OCI-LY1 (cell line): ENCODE results near the gene ZNF485.

Experiments
- EZH2 ChIP-seq: fragments of 200-600 bp; sonication (generic), shearing (Covaris generic); IDR thresholded peaks from 2 replicates; pipeline ENCODE4 v1.8.0; 2017; ENCODE audit warnings: borderline replicate concordance, mixed run types, mild to moderate bottlenecking, antibody characterized with exemption, low read length, moderate library complexity, mixed read lengths
- TF ChIP-seq, protein P1 (sequence below): fragments of 200-600 bp; sonication (generic), shearing (Covaris generic); IDR thresholded peaks from 2 replicates; pipeline ENCODE4 v1.5.1; 2017; ENCODE audit warnings: mild to moderate bottlenecking, antibody characterized with exemption, low read length, moderate library complexity, mixed read lengths

DNA sequence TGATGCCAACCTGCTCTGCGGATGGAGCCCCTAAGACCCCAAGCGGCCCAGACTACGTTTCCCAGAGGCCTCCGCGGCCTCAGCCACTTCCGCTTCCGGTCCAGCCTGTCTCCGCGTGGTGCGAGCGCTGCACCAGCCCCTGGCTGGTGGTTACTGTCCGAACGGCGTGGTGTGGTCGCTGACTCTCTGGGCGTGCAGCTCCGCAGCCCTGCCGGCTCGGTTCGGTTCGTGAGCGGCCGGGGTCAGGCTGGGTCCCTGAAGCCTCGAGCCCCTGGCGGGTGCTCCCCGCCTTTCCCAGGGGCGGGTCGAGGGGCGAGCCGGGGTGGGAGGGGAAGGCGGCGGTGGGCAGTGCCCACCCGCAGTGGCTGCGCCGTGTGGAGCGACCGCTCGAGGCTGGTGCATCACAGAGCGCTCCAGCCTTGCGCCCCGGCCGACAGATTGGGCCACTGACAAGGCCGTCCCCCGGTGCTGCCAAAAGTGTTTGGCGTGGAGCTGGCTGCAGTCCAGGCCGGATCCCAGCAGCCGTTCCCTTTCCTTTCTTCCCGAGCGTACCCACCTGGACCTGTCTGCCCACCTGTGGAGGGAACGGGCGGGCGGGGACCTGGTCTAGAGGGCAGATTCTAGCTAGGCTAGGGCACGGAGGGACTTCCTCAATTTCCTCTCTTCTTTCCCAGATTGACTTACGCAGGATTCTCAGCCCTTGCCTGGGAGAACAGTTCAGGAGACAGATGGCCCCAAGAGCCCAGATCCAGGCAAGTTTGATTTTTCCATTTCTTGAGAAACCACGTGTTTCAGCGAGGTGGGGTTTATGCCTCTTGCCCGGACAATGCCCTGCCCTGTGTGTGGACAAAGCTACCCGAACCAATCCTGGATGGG, at the start of gene ZNF485:
- TF ChIP-seq EZH2 = no peak
- TF ChIP-seq, protein P1, sequence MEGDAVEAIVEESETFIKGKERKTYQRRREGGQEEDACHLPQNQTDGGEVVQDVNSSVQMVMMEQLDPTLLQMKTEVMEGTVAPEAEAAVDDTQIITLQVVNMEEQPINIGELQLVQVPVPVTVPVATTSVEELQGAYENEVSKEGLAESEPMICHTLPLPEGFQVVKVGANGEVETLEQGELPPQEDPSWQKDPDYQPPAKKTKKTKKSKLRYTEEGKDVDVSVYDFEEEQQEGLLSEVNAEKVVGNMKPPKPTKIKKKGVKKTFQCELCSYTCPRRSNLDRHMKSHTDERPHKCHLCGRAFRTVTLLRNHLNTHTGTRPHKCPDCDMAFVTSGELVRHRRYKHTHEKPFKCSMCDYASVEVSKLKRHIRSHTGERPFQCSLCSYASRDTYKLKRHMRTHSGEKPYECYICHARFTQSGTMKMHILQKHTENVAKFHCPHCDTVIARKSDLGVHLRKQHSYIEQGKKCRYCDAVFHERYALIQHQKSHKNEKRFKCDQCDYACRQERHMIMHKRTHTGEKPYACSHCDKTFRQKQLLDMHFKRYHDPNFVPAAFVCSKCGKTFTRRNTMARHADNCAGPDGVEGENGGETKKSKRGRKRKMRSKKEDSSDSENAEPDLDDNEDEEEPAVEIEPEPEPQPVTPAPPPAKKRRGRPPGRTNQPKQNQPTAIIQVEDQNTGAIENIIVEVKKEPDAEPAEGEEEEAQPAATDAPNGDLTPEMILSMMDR = no peak
